ENCODE results near the gene HOXA3. TPM values are rescaled to one million over a fixed set of nuclear protein-coding genes. Genes with fewer than 3 reads are reported as not detected.

The HOXA3 gene
- total and polyA plus RNA-seq, 9 of the 15 experiments (the other 6 are each of a cell fraction or from before 2014, with no cell fraction given): 0.04 to 0.13 TPM; not detected in 7

DNA sequence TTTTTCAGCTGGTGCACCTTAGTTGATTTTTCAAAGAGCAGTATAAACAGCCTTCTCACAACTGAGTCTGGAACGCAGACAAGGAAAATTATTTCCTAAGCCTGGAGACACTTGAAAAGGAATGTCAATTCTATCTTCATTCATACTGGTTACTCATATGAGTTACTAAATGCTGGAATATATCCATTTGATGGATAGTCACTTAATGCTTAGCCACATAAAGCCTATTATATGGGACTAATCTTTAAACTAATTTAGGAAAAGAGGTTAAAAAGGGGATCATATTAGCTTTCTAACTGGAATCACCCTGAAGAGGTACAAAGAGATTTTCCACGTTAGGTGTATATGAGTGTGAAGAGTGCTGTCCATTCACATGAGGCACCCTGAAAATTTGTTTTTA lies 20.2 kb downstream of the HOXA3 start:
- Histone ChIP-seq H3K79me2 (ENCODE audit: control insufficient read depth, insufficient read depth, low read length) (no peaks in the 10 kb centered on the region), H3K9me3 (replicated peaks; ENCODE audit: control insufficient read depth, insufficient read depth, low read depth, low read length) (no peaks in the 10 kb centered on the region), H4K20me1 (replicated peaks; ENCODE audit: control insufficient read depth, insufficient read depth, low read length) (no peaks in the 10 kb centered on the region; the same call in 1 of the 2 replicates), H3K9ac (ENCODE audit: insufficient read depth in 1 of 2, low read depth in 2 of 2, low read length in 2 of 2) (no peak overlapping the region), H3K4me1 (replicated peaks in 1 of 2; ENCODE audit: control insufficient read depth in 2 of 2, insufficient read depth in 2 of 2, low read length in 2 of 2) (peaks cover 0 to 7% of the 10 kb centered on the region in 2 experiments; a peak in 1 of 5 replicates), H3K27me3 (ENCODE audit: control insufficient read depth in 2 of 2, insufficient read depth in 2 of 2, low read length in 2 of 2) (peaks cover 20 to 31% of the 10 kb centered on the region in 2 experiments), H3K9me1 (ENCODE audit: control insufficient read depth, insufficient read depth, low read length) (no peaks in the 10 kb centered on the region), H3K27ac (ENCODE audit: extremely low read depth, low read depth, low read length) (no peak overlapping the region), H3K4me2 (ENCODE audit: insufficient read depth, low read length) (no peak overlapping the region), H3K36me3 (ENCODE audit: control insufficient read depth, insufficient read depth, low read length) (no peaks in the 10 kb centered on the region), H3K4me3 (no peak overlapping the region), H2AFZ (ENCODE audit: low read depth, low read length) (no peak overlapping the region)
- ChIA-PET CTCF (ENCODE audit: low intra/inter-chr PET ratio) (no interaction called here), POLR2A (no interaction called here)
- BruUV-seq (replicated peaks): no TSS peak
- intact Hi-C loops (cut with micrococcal nuclease): no loop called here
- FAIRE-seq (no peak), ATAC-seq (no peak), DNase-seq (ENCODE audit: extremely low read depth in 1 of 4, low spot score in 3 of 4) (no peak)
- WGBS (ENCODE audit: insufficient coverage, low coverage, missing lambda C conversion rate): 6% methylated on average over 2 of the region's 2 CpGs
- TF ChIP-seq SAFB2 (IDR thresholded peaks at IDR 0.05; ENCODE audit: borderline replicate concordance, low read depth, low read length, severe bottlenecking) (no peak), SRSF7 (optimal IDR thresholded peaks at IDR 0.05; ENCODE audit: low read depth, low read length) (no peak)
- TF ChIP-seq, protein P1, sequence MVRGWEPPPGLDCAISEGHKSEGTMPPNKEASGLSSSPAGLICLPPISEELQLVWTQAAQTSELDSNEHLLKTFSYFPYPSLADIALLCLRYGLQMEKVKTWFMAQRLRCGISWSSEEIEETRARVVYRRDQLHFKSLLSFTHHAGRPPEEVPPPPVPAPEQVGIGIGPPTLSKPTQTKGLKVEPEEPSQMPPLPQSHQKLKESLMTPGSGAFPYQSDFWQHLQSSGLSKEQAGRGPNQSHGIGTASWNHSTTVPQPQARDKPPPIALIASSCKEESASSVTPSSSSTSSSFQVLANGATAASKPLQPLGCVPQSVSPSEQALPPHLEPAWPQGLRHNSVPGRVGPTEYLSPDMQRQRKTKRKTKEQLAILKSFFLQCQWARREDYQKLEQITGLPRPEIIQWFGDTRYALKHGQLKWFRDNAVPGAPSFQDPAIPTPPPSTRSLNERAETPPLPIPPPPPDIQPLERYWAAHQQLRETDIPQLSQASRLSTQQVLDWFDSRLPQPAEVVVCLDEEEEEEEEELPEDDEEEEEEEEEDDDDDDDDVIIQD (CRISPR knock-in tag; IDR thresholded peaks at IDR 0.05): no peak
- in situ Hi-C loops (cut with MboI): no loop called here

DNA sequence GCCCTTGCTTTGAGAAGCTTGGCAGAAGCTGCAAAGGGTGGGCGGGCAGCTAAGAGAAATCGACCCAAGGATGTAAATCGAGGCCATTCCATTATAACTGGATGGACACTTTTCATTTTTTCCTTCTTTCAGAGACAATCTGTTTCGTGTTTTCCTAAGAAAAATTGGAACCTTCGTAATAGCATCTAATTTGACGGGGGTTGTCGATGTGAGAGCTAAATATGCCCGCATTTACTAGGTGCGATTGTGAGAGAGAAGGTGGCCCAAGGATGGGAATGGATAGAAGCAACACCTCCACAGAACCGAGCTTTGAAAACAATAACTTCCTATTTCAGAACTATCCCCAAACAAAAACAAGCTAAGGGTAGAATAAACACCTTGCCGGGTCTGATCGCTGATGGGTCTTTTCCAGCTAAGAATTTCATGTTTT lies 21.0 kb downstream of the HOXA3 start:
- H3K36me3 ChIP-seq (ENCODE audit: control insufficient read depth, insufficient read depth, low read length): no peaks in the 10 kb centered on the region
- ATAC-seq (no peak), DNase-seq (ENCODE audit: extremely low read depth in 1 of 4, low spot score in 3 of 4) (no peak), FAIRE-seq (no peak)
- H3K4me3 ChIP-seq: no peak overlapping the region
- H3K4me2 ChIP-seq (ENCODE audit: insufficient read depth, low read length): no peak overlapping the region
- H3K9me1 ChIP-seq (ENCODE audit: control insufficient read depth, insufficient read depth, low read length): no peaks in the 10 kb centered on the region
- H3K27ac ChIP-seq (ENCODE audit: extremely low read depth, low read depth, low read length): no peak overlapping the region
- TF ChIP-seq KLF16 (IDR thresholded peaks at IDR 0.05) (no peak), RNF2 (IDR thresholded peaks at IDR 0.05) (no peak), HDAC1 (IDR thresholded peaks at IDR 0.05) (no peak), KDM2B (CRISPR knock-in tag; IDR thresholded peaks at IDR 0.05) (no peak)
- CTCF ChIA-PET (ENCODE audit: low intra/inter-chr PET ratio): no interaction called here
- intact Hi-C loops (cut with micrococcal nuclease): no loop called here
- in situ Hi-C loops (cut with MboI): no loop called here
- no peaks in the 10 kb centered on the region; the same call in 1 of the 2 replicates for H4K20me1 ChIP-seq (replicated peaks; ENCODE audit: control insufficient read depth, insufficient read depth, low read length)
- H3K27me3 ChIP-seq (ENCODE audit: control insufficient read depth in 2 of 2, insufficient read depth in 2 of 2, low read length in 2 of 2): peaks cover 16 to 24% of the 10 kb centered on the region in 2 experiments
- peaks cover 0 to 7% of the 10 kb centered on the region in 2 experiments; a peak in 1 of 5 replicates for H3K4me1 ChIP-seq (replicated peaks in 1 of 2; ENCODE audit: control insufficient read depth in 2 of 2, insufficient read depth in 2 of 2, low read length in 2 of 2)
- H3K79me2 ChIP-seq (ENCODE audit: control insufficient read depth, insufficient read depth, low read length): no peaks in the 10 kb centered on the region
- no peak overlapping the region for H2AFZ ChIP-seq (ENCODE audit: low read depth, low read length)
- BruUV-seq (replicated peaks): no TSS peak
- WGBS (ENCODE audit: insufficient coverage, low coverage, missing lambda C conversion rate): under 1% methylated on average over 12 of the region's 12 CpGs
- H3K9ac ChIP-seq (ENCODE audit: insufficient read depth in 1 of 2, low read depth in 2 of 2, low read length in 2 of 2): no peak overlapping the region
- no peaks in the 10 kb centered on the region for H3K9me3 ChIP-seq (replicated peaks; ENCODE audit: control insufficient read depth, insufficient read depth, low read depth, low read length)
- POLR2A ChIA-PET: interaction anchor here (0.7 kb wide), 2 partner anchors 18 to 459 kb away, joined by 3 read pairs; no protein-coding TSS in a partner anchor

All from K562 (cell line).